GM19099 (cell line): ENCODE measurements around the gene PTH1R.

Experiments used
- POLR2A ChIP-seq: IDR thresholded peaks from 3 replicates; pipeline ENCODE4 v1.6.1; 2011; ENCODE audit warnings: low read depth; ENCODE audit not compliant: insufficient read length; ENCODE audit errors: extremely low read depth

The PTH1R gene

DNA sequence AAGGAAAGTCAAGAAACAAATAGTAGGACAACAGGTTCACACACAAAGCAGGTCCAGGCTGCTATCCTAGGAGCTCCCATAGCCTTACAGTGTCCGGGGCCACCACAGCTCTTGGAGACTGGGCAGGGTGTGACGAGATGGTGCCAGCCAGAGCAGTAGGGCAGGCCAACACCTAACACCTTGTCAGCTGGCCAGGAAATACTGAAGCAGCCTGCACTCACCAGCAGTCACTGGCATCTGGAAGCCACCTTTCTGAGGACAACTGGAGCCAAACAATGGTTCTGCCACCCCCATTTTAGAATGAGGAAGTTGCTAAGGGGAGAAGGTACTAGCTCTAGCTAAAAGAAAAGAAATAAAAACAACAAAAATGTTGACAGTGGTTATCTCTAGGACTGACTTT, 51.8 kb downstream of the PTH1R start:
- TF ChIP-seq POLR2A = no peak

DNA sequence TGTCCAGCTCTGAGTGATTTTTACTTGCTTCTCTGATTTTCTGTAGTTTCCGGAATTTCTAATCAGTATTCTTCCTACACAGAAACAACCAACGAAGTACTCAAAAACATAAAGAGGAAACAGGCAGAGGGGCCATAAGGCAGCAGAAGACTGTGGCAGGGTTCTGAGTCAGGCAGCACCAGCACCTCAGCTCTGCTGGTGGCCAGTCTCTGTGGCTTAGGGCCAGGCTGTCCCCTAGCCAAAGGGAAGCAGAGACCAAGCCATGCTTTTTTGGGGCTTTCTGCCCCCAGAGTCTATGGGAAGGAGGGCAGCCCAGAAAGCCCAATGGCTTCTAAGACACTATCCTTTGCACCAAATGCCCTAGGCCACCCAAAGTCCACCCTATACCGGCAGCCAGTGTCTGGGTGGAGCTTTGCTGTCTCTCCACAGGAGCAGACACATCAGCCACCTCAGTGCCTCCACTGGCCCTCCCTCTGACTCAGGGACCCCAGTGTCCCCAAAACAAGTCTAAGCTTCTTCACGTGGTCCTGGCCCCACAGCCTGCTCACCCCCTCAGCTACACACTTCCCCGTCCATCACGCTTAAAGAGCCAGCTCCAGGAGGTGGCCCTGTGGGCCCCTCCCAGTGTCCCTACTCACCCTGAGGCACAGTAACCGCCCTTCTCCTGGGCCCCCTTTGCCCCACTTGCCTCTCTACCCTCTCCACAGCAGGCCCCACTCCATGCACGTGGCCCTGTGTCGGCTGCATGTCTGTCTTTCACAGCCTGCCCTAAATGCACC, 52.8 kb downstream of the PTH1R start:
- TF ChIP-seq POLR2A = no peak

GRCh38 chr3:46930945-46931403, 53.5 kb downstream of the PTH1R start:
- no peak for TF ChIP-seq POLR2A

DNA sequence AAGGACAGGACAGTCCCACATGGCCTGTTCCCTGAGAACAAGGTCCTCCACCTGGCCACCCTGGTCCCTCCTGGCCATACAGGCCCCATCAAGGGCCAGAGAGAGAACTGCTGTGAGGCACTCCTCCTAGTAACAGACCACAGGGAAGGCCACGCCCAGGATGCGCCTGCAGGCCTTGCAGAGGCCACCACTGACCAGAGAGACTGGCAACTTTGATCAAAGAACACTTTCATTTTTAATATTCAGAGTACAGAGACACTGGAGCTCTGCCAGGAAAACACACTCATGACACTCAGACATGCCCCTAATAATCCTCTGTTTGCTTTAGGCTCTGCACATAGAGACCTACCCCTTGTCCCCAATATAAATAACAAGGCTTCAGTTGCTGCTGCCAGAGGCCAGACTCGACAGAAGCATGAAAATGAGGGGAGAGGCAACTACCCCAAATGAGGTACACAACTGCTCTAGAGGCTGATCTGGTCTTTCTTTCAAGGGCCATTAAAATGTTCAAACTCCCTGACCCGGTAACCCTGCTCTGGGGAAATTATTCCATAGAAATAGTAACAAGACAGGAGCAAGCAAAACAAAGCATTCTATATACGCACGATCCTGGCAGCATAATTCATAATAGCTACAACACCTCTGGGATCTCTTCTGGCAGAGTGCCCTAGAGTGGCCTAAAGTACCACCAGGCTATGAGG, 54.3 kb downstream of the PTH1R start:
- no peak for TF ChIP-seq POLR2A

DNA sequence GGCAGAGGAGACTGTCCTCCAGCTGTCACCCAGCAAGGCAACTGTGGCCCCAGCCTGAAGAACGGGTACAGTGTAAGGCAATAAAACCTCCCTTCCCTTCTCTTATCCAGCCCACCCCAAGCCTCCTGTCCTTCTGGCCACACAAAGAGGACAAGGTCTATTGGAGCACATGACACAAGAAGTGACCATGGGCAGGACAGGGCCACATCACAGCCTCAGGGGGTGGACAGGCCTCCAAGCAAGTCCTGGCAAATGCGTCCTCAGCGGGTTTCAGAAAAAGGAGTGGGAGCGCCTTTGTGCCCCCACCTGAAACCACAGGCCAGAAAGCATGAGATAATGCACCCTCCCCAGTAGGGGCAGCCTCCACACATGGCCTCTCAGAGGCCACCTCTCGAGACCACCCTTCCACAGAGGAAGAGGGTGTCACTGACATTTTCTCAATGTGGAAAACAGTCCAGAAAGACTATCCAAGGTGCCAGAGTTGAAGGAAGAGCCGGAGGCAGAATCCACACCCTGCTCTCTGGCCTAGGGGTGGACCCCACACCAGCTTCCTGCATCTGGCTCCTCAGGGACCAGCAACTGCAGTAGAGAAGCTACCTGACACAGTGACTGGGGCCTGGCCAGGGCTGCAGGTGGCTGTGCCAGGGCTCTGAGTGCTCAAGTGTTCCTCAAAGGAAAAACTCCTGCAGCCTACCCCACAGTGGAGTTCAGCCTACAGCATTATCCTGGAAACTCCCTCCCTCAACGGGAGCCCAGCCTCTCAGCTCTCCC, 55.1 kb downstream of the PTH1R start:
- no peak for TF ChIP-seq POLR2A

GRCh38 chr3:46933261-46933660, 55.7 kb downstream of the PTH1R start:
- no peak for TF ChIP-seq POLR2A

DNA sequence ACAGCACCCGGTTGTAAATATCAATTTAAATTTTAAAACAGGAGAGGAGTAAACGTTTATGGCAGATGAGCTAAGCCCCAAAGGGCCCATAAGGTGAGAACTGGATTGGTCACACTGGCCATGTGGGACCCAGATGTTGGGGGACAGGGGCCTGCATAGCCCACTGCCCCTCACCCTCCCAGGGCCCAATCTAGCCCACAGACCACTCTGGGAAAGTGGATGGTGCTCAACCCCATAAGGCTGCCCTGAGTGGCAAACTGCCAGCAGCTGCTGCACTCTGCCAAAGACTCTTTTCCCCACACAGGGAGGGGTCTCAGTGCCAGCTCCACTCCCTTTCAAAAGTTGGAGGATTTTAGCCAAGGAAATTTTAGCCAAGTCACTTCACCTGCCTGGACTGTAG, 56.6 kb downstream of the PTH1R start:
- TF ChIP-seq POLR2A = no peak

DNA sequence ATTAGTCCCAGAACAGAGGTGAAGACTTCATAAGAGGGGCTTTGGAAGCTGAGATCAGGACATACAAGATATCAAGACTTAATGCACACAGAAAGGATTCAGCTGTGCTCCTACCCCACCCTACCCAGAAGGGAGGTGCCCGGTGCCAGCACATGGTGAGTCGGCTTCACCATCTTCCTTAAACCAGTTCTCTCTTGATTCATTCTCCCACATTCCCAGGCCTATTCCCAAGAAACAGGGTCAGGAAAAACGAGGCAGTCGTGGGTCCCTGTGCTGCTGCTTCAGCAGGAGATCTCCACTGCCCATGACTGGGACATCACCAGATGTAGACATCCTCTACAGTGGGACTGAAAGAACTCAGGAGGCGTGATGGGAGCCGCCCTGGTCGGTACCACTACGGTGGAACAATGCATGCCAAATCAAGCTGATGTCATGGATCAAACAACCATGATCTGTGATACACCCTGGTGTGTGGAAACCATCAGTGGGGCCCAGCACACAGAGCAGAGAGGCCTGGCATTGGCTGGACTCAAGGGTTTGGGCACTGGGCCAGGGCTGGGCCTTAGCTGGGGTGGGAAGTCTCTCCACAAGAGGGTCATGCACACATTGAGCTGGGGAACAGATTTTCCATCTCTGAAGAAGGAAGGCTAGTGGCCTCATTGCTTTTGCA, 57.1 kb downstream of the PTH1R start:
- no peak for TF ChIP-seq POLR2A

DNA sequence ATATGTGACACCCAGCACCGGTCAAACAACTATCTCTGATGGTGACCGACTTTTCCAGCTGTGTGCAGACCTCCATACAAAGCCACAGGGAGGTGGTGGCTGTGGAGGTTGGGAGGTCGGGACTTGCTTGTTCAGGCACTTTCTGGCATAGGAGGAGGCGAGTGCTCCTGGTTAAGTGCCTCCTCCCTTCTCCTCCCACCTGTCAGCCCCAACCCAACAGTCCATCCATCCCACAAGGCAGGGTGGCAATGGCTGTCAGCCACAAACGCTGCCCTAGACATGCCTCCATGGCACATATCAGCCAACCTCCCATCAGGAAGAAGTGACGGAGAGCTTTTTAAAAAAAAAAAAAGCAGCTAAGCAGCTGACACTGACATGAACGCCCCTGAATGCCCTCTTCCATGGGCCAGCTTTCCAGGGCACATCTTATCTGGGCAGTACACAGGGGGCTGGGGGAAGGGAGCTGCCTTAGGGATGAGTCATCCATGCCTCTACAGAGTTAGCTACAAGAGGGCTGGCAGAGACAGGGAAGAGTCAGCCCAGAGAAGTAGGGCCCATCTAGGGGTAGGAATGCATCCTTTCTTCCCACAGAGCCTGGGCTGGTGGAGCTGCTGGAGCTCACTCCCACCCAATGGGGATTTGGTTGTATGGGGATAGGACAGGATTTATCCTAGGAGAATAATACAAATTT, 57.8 kb downstream of the PTH1R start:
- TF ChIP-seq POLR2A = no peak

- no peak for TF ChIP-seq POLR2A
Measured at GRCh38 chr3:46935989-46936558, 58.6 kb downstream of the PTH1R start.

- no peak for TF ChIP-seq POLR2A
Measured at GRCh38 chr3:46936733-46937250, 59.3 kb downstream of the PTH1R start.

- TF ChIP-seq POLR2A = no peak
Measured at GRCh38 chr3:46938118-46938517, 60.6 kb downstream of the PTH1R start.

DNA sequence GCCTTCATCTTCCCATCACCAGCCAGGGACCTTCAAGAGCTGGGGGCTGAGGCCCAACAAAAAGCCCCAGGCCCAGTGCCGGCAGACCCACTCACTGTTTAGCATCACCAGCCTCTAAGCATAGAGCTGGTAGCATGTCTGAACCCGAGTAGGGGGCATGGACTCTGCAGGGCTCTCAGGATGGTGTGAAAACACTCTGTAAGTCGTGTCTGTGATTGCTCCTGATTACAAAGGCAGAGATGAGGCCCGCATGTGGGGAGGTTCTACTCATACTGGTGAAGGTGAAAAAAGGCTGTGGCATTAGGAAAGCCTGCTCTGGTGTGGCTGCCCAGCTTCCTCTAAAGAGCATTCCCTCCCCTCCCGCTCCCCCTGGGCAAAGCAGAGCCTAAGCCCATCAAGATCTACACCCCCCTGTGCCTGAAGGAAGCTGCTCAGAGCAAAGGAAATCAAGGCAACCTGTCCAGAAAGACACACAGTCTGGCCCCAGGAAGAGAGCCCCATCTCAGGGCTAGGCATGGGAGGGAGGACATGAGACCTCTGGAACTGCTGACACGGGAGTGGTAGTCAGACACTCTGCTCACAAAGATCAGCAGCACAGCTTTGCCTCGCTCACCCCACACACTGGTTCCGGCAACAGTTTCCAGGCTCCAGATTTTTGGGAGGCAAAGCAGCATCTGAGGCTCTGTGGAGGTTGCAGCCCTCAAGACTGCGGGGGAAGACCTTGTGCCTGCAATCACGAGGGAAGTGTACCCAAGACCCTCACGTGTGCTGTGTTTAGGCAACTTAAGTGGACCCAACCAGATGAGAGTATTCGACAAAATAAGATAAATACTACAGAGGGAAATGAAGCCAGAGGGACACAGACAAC, 62.3 kb downstream of the PTH1R start:
- TF ChIP-seq POLR2A = no peak
